ENCODE measurements around the gene GUCY2D. TPM values are rescaled to one million over a fixed set of nuclear protein-coding genes. Genes with fewer than 3 reads are reported as not detected.
A peak's percentile ranks its signal among the peaks of the same experiment; 100 is the strongest.

The GUCY2D gene
- total RNA-seq, 4 donors from 2014 or later: 0.14 TPM; not detected in 3

- Histone ChIP-seq H3K9me3 (no peaks in the 10 kb centered on the region), H3K4me3 (no peak overlapping the region), H3K27me3 (no peaks in the 10 kb centered on the region), H3K27ac (peak overlapping the region; percentile 70 to 77), H3K36me3 (no peaks in the 10 kb centered on the region), H3K4me1 (no peaks in the 10 kb centered on the region)
- peak in 1 of 2 donors; percentile 53 for DNase-seq
- TF ChIP-seq POLR2A (IDR thresholded peaks at IDR 0.05): no peak
- no peak for TF ChIP-seq CTCF (IDR thresholded peaks at IDR 0.05)
- intact Hi-C loops (cut with DNase I; ENCODE audit: low total_unique reads): no loop called here
Measured at GRCh38 chr17:7961421-7961820, 41.0 kb upstream of the GUCY2D start.

- TF ChIP-seq POLR2A (IDR thresholded peaks at IDR 0.05): no peak
- TF ChIP-seq CTCF (IDR thresholded peaks at IDR 0.05): no peak
- Histone ChIP-seq H3K4me3 (no peak overlapping the region), H3K27me3 (no peaks in the 10 kb centered on the region), H3K4me1 (no peaks in the 10 kb centered on the region), H3K9me3 (no peaks in the 10 kb centered on the region), H3K36me3 (no peaks in the 10 kb centered on the region), H3K27ac (no peak overlapping the region)
- intact Hi-C loops (cut with DNase I; ENCODE audit: low total_unique reads): no loop called here
- no peak for DNase-seq
Measured at GRCh38 chr17:7967751-7968150, 34.7 kb upstream of the GUCY2D start.

- DNase-seq: no peak
- H3K27ac ChIP-seq: no peak overlapping the region
- H3K9me3 ChIP-seq: no peaks in the 10 kb centered on the region
- H3K4me3 ChIP-seq: no peak overlapping the region
- TF ChIP-seq CTCF (IDR thresholded peaks at IDR 0.05) (no peak), POLR2A (IDR thresholded peaks at IDR 0.05) (no peak)
- no peaks in the 10 kb centered on the region for H3K4me1 ChIP-seq
- no peaks in the 10 kb centered on the region for H3K27me3 ChIP-seq
- intact Hi-C loops (cut with DNase I; ENCODE audit: low total_unique reads): no loop called here
- no peaks in the 10 kb centered on the region for H3K36me3 ChIP-seq
Measured at GRCh38 chr17:7969433-7969832, 33.0 kb upstream of the GUCY2D start.

GRCh38 chr17:7971651-7972050 is 30.8 kb upstream of the GUCY2D start:
- H3K27ac ChIP-seq: no peak overlapping the region
- no peaks in the 10 kb centered on the region for H3K9me3 ChIP-seq
- TF ChIP-seq CTCF (IDR thresholded peaks at IDR 0.05) (no peak), POLR2A (IDR thresholded peaks at IDR 0.05) (no peak)
- H3K36me3 ChIP-seq: no peaks in the 10 kb centered on the region
- DNase-seq: no peak
- no peak overlapping the region for H3K4me3 ChIP-seq
- no peaks in the 10 kb centered on the region for H3K27me3 ChIP-seq
- intact Hi-C loops (cut with DNase I; ENCODE audit: low total_unique reads): no loop called here
- no peaks in the 10 kb centered on the region for H3K4me1 ChIP-seq

- intact Hi-C loops (cut with DNase I; ENCODE audit: low total_unique reads): no loop called here
- no peak overlapping the region for H3K27ac ChIP-seq
- H3K36me3 ChIP-seq: no peaks in the 10 kb centered on the region
- TF ChIP-seq POLR2A (IDR thresholded peaks at IDR 0.05) (no peak), CTCF (IDR thresholded peaks at IDR 0.05) (no peak)
- no peaks in the 10 kb centered on the region for H3K9me3 ChIP-seq
- DNase-seq: no peak
- H3K27me3 ChIP-seq: no peaks in the 10 kb centered on the region
- no peaks in the 10 kb centered on the region for H3K4me1 ChIP-seq
- H3K4me3 ChIP-seq: no peak overlapping the region
Measured at GRCh38 chr17:7972131-7972785, 30.2 kb upstream of the GUCY2D start.
